ENCODE data around the gene DGCR2.
A peak's percentile ranks its signal among the peaks of the same experiment; 100 is the strongest.
"Not testable (repeated sequence)": the region's sequence is repeated elsewhere in the genome, so short reads cannot be mapped to it uniquely, and the experiment has no call there.

Gene DGCR2

GRCh38 chr22:19081351-19081750 is 40.9 kb downstream of the DGCR2 start:
- DNase-seq (ENCODE audit: low spot score) = no peak

GRCh38 chr22:19080853-19081252 is 41.4 kb downstream of the DGCR2 start:
- DNase-seq (ENCODE audit: low spot score) = no peak

GRCh38 chr22:19079691-19080090 is 42.5 kb downstream of the DGCR2 start:
- DNase-seq (ENCODE audit: low spot score) = no peak

- no peak for DNase-seq (ENCODE audit: low spot score)
Measured at GRCh38 chr22:19075404-19075803, 46.8 kb downstream of the DGCR2 start.

- DNase-seq (ENCODE audit: low spot score) = not testable (repeated sequence)
Measured at GRCh38 chr22:19072853-19073252, 49.4 kb downstream of the DGCR2 start.

- no peak for DNase-seq (ENCODE audit: low spot score)
Measured at GRCh38 chr22:19070397-19071169, 51.6 kb downstream of the DGCR2 start.

- DNase-seq (ENCODE audit: low spot score) = no peak
Measured at GRCh38 chr22:19069451-19069850, 52.8 kb downstream of the DGCR2 start.

GRCh38 chr22:19068784-19069271 is 53.4 kb downstream of the DGCR2 start:
- no peak for DNase-seq (ENCODE audit: low spot score)

GRCh38 chr22:19067696-19068348 is 54.4 kb downstream of the DGCR2 start:
- no peak for DNase-seq (ENCODE audit: low spot score)

GRCh38 chr22:19066531-19067271 is 55.5 kb downstream of the DGCR2 start:
- peak; percentile 93 for DNase-seq (ENCODE audit: low spot score)

GRCh38 chr22:19065929-19066328 is 56.3 kb downstream of the DGCR2 start:
- no peak for DNase-seq (ENCODE audit: low spot score)

- no peak for DNase-seq (ENCODE audit: low spot score)
Measured at GRCh38 chr22:19065298-19065859, 56.8 kb downstream of the DGCR2 start.

- DNase-seq (ENCODE audit: low spot score) = no peak
Measured at GRCh38 chr22:19064354-19065054, 57.7 kb downstream of the DGCR2 start.

GRCh38 chr22:19063581-19064353 is 58.4 kb downstream of the DGCR2 start:
- no peak for DNase-seq (ENCODE audit: low spot score)

GRCh38 chr22:19062943-19063308 is 59.3 kb downstream of the DGCR2 start:
- no peak for DNase-seq (ENCODE audit: low spot score)

GRCh38 chr22:19062139-19062942 is 59.9 kb downstream of the DGCR2 start:
- no peak for DNase-seq (ENCODE audit: low spot score)

- DNase-seq (ENCODE audit: low spot score) = no peak
Measured at GRCh38 chr22:19061471-19062138, 60.6 kb downstream of the DGCR2 start.

- DNase-seq (ENCODE audit: low spot score) = no peak
Measured at GRCh38 chr22:19060356-19061009, 61.7 kb downstream of the DGCR2 start.
